ENCODE data around the gene CFAP91.
"Not testable (repeated sequence)": the region's sequence is repeated elsewhere in the genome, so short reads cannot be mapped to it uniquely, and the experiment has no call there.

CFAP91 gene

DNA sequence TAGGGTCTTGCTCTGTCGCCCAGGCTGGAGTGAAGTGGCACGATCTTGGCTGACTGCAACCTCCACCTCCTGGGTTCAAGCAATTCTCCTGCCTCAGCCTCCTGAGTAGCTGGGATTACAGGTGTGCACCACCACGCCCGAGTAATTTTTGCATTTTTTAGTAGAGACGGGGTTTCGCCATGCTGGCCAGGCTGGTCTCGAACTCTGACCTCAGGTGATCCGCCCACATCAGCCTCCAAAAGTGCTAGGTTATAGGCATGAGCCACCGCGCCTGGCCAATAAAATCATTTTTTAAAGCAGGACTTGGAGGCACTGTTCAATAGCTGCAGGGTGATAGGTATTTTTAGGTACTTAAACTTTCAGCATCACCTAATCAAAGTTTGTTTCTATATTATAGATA, 24.6 kb upstream of the CFAP91 start:
- not testable (repeated sequence) for DNase-seq

DNA sequence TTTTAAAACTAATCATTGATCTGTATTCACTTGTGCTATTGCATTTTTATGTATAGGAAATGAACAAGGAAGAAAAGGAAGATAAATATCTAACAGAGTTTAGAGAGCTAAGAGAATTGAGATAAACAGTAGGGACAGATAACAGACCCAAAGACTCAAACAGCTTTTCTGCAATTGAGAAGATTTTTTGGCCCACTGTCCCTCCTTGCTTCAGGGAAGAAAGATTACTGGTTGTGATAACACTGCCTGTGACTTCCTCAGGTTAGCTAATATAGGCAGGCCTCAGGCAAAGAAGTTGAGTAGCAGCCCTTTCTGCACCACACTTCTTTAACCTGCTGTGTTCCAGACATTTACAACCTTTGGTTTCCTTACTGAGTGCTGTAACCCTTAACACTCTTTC, 22.9 kb upstream of the CFAP91 start:
- no peak for DNase-seq

DNA sequence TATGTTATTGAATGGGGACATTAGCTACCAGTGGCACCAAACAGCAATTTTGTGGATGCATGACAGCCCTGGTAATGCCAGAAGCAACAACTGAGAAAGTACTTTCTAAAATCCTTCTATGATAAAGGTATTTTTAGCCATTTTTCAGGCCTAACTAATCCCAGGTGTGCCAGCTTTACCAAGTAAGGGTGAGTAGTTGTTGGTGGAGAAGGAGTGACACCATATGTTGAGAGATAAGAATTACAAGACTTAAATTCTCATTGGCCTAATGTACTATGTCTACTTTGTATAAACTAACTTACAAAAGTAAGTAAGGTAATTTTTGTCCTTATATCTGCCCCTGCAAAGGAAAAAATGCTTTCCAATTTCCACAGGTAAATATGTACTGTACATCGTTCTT, 21.5 kb upstream of the CFAP91 start:
- peak; percentile 46 to 60 for DNase-seq

DNA sequence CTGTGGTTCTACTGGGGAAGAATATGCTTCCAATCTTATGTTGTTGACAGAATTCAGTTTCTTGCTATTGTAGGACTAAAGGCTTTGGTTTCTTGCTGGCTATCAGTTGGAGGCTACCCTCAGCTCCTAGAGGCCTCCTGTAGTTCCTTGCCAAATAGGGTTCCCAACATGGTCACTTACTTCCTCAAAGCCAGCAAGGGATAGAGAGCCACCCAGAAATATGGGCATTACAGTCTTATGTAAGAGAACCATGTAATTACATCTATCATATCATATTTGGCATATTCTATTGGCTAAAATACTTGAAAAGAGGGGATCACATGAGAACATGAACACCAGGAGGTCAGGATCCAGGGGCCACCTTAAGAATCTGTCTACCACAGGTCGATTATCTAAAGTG, 19.4 kb upstream of the CFAP91 start:
- no peak for DNase-seq

DNA sequence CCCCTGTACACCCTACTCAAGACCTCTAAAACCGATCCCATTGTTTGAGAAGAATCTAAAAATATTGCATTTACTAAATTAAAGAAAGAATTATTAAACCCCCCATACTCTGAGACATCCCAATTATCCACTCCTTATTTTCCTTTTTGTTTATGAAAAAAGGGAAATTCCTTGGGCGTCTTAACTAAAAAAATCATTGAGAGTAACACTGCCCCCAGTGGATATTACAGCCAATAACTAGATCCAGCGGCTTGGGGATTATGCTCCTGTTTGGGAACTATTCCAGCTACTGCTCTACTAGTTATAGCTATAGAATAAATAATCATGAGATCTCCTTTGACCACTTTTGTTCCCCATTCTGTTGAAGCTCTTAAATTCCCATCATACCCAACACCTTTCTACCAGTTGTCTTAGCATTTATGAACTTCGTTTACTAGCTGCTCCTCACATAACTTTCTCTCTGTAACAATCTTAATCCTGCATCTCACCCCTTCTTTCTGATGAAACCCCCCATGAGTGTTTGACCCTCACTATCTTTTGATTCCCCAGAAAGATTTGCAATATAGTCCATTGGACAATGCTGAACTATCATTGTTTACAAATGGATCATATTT, 12.7 kb upstream of the CFAP91 start:
- DNase-seq = peak; percentile 37 to 47

DNA sequence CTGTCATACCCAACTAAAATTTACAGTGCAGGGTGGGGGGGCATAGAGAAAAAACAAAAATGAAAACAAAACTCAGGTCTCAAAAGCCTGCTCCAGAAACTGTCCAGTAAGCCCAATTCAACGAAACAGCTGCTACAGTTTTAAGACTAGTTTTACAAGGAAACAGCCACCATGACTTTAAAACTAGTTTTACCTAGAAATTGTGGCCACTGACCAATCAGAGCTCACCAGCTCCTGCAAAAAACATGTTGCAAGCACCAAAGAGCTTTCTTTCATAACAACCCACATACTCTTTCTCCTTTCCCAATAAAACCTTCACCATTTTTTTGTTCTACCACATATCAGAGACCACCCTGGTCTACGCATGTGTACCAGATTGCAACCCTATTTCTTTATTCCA, 7.3 kb upstream of the CFAP91 start:
- no peak for DNase-seq

DNA sequence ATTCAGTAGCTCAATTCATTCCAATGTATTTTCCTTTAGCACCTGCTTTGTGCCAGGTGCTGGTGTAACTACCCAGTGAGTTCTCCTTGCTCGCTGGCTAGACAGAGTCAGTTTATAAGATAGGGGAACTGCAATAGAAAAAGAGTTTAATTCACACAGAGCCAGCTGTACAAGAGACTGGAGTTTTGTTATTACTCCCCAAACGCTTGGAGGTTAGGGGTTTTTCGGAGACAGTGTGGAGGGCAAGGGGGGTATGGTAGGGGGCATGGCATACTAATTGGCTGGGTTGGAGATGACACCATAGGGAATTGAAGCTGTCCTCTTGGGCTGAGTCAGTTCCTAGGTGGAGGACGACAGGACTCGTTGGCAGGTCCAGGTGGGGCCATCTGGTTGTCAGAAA, 5.4 kb upstream of the CFAP91 start:
- DNase-seq = no peak

DNA sequence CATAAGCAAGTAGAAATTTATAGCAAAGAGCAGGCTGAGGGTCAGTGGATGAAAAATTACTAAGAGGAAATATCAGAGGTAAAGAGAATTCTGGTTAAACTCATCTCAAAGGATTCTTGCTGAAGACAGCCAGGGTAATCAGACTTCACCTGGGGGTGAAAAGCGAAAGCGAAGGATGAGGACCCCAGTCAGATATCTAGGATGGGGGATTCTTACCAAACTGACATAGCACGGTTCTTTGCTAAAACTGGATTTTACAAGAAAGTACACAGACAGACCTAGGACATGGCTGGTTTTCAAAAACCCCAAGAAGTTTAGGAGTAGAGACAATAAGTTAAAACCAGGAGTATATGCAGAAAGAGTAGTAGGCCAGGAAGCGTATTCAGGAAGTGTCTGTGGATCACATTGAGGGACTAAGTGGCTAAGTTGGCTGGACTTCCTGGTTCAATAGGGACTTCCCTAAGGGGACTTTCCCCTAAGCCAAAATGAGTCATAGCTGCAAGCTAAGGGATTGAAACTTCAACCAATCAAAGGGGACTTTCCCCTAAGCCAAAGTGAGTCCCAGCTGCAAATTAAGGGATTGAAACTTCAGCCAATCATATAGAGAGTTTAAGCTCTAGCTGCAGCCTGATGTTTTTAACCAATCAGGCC, 2.4 kb upstream of the CFAP91 start:
- DNase-seq = peak; percentile 33 to 45

DNA sequence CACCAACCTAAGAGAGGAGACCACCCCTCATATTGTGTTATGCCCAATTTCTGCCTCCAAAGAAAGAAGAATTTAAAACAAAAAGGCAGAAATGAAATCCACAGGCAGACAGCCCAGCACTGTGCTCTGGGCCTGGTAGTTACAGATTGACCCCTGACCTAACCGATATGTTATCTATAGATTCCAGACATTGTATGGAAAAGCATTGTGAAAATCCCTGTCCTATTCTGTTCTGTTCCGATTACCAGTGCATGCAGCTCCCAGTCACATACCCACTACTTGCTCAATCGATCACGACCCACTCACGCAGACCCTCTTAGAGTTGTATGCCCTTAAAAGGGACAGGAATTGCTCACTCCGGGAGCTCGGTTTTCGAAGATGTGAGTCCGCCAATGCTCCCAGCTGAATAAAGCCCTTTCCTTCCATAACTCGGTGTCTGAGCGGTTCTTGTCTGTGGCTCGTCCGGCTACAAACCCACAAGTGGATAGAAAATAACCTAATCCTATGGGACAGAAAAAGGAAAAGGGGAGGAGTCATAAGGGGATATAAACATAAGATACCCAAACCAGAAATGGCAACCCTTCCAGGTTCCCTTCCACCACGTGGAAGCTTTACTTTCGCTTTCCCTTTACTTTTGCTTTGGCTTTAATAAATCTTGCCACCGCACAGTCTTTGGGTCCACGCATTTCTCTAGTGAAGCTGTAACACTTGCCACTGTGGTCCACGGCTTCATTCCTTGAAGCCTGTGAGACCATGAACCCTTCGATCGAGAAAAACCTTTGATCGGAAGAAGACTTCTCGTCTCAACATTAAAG, 1.7 kb upstream of the CFAP91 start:
- no peak for DNase-seq

DNA sequence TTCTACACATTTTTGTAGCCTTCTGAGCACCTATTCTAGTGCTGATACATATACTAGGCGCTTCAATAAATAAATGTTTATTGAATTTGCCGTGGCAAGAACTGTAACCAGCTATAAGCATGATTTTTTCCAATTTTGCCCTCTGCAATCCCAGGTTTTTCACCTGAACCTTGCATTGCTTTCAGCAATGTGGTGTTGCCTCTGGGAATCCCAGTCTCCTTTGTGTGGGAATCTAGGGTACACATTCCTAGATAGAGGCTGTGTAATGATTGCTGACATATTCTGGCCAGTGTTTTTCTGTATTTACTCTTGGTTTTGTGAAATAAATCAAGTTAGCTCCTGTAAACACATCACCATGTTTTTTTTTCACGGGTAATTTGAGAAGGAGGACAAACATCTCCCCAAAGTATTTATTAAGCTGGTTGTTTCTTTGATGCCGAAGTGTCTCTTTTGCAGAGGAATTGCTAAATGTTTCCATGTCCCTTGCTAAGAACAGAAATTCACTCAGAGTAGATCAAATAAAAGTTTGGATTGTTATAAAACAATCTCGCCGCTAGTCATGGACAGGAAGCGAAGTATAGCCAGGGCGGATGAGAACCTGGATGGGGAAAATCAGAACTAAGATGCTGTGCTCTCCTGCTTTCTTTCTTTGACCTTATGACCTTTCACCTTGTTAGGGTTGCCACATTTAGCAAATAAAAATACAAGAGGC, 1.2 kb downstream of the CFAP91 start:
- DNase-seq = no peak

DNA sequence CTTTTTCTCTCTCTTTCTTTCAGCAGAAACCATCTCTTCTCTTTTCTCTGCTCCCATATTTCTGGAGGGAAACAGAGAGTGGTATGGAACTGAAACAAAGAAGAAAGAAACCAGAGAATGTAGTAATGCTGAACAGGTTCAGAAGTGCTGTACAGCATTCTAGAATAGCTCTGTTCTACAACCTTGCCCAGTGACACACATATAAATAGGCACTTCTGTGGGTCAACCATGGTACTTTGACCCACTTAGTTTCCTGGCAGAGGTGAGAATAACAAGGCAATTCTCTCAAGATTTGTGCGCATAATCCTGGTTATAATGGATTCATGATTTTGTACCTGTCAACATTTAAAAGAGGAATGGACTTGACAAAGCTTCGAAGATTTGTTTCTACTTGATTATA, 12.3 kb downstream of the CFAP91 start:
- no peak for DNase-seq

DNA sequence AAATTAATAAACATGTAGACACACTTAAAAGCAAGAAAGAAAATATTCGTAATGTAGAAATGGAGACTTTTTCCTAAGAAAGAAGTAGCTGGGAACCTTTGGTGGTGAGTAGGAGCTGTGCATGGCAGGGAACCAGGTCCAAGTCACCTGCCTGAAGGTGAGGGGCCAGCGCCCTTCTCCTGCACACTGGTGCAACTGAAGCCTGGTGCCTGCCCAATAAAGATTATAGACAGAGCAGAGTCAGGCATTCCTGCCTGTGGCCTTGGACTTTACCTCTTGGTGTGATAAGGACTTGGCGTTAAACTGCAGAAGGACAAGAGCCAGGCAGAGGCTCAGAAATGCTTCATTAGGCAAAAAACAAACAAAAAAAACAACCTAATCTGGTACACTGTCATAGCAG, 14.2 kb downstream of the CFAP91 start:
- no peak for DNase-seq

DNA sequence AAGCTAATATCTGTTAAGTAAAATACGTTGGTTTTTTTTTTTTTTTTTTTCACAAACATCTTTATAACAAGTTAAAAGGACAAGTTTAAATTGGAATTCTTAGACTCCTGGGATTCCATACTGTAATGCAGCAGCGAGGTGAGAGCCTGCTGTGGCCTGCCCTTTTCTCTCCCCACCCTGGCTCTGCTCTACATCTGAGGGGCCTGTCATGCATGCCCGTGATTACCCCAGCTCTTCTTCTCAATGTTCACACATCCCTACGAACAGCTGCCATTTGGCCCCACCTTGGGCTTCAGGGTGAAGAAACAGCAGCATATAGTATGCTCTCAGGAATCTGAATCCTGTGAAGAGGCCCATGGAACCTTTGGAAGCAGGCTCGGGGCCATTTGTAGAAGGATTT, 14.7 kb downstream of the CFAP91 start:
- no peak for DNase-seq

DNA sequence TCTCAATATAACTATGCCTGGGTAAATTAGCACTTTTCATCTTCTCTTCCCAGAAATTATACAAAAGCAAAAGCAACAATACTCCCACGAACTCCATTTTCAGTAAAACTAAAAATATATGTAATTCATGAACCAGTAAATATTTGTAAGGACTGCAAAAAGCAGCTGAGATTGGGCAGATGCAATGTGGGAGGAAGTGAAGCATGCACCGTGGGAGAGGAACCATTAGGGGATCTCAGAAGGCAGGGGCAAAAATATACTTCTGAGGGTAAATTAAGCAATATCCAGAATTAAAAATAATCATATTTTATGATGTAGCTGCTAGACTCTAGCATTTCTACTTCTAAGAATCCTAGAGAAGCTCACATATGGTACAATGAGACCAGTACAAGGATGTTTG, 20.2 kb downstream of the CFAP91 start:
- DNase-seq = peak in 1 of 2 experiments; percentile 42

DNA sequence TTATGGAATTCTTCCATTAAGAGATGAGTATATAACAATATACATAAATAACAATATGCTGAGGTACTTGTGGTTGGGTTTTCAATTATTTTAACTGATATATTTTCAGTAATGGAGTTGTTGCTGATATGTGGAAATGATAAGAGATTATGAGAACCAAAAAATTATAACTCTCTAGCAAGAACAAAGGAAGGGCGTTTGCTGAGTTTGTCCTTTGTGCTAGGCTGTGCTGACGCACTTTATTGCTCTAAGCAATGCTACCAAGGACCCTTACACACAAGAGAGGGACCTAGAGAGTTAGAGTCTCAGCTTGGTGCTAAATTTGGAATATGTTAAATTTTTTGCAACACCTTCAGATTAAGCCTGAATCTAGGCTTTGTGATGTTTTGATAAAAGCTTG, 24.1 kb downstream of the CFAP91 start:
- no peak for DNase-seq

DNA sequence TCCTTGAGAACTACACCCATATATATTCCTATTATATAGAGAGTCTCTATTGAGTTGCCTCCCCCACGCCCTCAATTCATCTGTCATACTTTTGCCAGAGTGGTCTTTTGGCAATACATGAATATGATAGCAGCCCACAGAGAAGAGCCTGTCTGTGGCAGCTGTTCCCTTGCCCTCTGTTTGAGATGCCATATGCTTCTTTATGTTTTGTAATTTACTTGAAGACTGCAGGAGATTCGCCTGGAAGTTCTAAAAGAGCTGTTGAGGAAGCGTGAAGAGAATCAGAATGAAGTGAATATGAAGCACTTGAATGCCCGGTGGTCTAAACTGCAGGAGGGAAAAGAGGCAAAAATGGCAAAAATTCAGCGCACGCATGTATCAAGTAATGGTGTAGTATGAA, 27.2 kb downstream of the CFAP91 start:
- DNase-seq = no peak

DNA sequence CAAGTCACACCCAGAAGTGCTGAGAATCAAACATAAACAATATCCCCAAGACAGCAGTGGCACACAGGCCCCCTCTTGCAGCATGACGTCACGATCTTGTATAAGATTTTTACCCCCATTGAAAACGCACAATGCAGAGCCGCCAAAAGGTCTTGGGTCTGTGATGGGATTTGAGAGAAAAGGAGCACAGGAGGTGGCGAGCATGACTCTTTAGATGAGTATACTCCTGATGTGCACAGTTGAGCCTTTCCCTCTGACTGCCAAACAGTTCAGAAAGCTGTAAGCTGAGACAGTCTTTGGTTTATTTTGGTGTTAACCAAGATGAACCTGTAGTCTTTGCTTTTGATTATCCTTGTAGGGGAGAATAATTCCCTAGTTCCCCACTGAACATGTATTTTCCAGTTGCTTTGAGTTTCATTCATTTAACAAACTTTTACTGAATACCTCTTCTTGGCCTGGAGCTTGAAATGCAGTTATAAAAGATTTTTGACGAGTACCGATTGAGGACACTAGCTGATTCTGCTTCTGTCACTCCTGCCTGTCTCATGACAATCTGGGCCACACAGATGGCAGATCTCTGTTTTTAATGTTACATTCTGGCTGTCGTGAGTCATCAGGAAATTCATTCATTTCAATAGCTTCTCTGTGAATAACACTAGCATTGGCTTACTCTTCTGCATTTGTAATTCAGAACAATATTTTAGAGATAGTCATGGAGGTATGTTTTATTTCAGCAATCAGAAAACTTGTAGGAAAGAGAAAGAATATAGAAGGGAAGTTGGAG, 28.9 kb downstream of the CFAP91 start:
- DNase-seq = no peak

DNA sequence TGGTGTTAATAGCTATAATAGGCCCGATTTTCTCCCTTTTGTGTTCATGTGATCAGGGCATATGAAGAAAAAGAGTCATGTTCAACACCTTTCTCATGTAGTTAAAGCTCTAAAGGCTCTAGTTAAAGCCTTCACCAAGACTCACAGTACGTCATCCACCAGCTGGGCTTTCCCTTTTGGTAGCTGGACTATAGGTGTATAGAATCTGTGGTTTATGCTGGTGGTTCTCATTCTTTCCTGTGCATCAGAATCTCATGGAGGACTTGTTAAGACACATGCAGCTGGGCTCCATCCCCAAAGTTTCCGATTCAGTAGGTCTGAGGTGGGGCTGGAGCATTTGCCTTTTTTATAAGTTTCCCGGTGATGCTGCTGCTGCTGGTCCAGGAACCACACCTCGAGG, 31.0 kb downstream of the CFAP91 start:
- no peak for DNase-seq

DNA sequence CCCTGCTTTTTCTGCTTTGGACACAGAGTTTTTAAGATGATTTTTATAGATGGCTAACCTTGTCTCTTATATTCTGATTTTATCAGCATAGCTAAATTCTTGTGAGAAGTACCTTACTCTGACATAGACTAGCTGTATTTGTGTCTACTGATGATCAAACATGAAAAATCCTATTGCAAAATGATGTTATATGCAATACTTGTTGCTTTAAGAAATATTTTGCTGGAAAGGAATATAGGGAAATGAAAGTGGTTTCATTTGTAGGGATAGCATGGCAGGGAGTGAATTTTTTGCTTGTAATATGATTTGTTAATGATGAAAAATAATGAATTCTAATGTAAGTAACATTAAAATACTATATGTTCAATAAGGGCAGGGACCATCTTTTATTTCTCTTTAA, 35.9 kb downstream of the CFAP91 start:
- no peak for DNase-seq

DNA sequence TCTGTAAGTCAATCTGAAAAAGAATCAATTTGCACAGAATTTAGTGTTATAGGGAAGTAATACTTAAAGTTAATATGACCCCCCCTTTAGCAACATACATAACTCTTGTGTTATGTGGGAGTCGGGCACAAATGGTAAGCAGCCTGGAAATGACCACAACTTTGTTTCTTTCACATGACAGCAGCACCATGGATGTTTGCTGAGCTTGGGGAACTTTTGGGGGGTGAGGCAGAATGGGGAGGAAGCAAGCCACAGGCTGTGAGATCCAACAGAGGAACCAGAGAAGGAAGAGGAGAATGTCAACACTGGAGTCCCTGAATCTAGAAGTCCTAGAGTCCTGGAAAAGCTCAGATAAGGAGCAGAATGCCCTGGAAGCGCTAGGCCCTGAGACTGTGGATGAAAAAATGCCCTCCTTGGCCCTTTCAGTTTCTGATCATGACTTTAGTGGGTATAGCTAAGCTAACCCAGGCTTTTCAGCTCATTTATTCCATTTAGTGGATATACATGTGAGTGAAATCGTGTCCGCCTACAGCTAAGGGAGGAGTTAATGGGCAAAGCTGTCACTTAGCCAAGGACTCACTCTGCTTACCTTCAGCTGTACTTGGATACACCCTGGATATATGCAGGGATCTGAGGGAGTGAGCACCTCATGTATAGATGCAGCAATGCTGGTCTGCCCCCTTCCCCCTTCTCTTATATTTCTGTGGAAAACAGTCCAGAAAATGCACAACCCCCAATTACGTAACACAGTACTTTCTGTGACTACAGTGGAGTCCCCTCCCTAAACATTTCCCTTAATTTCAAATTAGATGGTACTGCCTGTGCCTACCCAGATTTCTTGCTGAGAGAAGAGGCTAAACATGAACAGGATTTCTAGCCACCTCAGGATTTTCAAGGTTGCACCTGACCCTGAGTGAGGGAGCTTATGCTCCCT, 39.1 kb downstream of the CFAP91 start:
- peak in 1 of 2 experiments; percentile 9 for DNase-seq

DNA sequence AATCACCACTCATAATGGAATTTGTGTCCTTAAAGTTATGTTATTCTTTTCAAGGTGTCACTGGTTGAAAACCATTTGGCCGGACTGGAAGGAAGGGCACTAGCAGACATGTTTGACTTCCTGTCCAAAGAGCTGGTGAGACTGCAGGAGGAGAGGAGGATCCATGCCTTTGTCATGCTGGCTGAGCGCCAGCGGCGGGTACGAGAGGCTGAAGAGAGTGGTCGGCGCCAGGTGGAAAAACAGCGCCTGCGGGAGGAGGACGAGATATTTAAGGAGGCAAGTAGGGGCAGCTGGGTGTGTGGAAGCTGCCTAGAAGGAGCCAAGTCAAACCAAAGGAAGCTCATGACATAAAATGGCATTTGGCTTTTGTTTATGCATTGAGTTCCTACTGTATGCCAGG, 41.1 kb downstream of the CFAP91 start:
- DNase-seq = no peak

DNA sequence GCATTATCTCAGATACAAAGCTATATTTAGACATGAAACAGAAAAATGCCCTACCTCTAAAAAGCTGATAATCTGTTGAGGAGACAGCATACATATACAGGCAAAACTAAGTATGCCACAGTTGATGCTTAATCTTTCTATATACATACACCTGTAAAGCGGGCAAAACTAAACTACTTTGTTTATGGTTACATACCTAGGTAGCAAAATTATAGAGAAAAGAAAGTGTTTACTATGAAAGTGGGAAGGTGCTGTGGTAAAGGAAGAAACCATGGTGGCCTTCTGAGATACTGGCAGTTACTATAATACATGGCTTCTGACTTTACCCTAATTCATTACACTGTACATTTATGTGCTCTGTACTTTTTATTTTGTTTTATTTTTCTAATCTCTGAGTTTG, 43.1 kb downstream of the CFAP91 start:
- no peak for DNase-seq

Measured in Kasumi-1 (cell line).